HG02981 (cell line): ENCODE data around the gene DCLK1.

Source experiments
- ATAC-seq: cut with Tn5 transposase; IDR thresholded peaks from one replicate; pipeline ENCODE4 v1.9.1; 2021; ENCODE audit warnings: mild to moderate bottlenecking, moderate library complexity; ENCODE audit not compliant: unreplicated experiment

DCLK1 gene

DNA sequence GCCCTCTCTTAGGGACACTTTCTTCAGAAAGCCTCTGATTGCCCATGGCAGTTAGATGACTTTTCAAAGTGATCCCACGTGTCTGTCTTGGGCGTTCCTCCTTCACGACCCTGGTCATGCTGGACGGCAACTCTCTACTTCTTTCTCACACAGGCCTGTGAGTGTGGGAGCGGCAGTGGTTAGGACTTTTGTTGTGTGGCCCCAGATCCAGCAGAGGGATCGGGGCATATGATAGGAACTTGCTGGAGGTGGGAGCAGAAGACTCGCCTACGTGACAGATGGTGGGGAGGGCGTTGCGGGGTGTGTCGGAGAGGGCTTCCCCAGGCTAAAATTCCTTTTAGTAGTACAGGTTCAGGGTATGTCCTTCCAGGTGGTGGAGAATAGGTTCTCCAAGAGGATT lies 365.2 kb downstream of the DCLK1 start:
- no peak for ATAC-seq

GRCh38 chr13:35765366-35765765 lies 365.8 kb downstream of the DCLK1 start:
- ATAC-seq, result no peak

GRCh38 chr13:35764326-35765015 lies 366.7 kb downstream of the DCLK1 start:
- no peak for ATAC-seq

- ATAC-seq, result no peak
Measured at GRCh38 chr13:35763782-35764123, 367.4 kb downstream of the DCLK1 start.

DNA sequence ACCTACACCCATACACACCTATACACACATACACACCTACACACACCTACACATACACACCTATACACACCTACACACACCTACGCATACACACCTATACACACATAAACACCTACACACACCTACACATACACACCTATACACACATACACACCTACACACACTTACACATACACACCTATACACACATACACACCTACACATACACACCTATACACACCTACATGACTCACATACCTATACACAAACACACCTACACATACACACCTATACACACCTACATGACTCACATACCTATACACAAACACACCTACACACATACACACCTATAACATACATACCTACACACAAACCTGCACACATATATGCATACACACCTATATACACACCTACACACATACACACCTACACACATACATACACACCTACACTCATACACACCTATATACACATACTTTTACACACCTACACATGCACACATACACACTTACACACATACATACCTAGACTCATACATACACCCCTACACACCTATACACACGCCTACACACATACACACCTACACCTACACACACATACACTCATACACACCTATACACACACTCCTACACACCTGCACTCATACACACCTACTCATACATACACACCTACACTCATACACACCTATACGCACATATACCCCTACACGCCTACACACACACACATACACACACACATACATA lies 368.0 kb downstream of the DCLK1 start:
- ATAC-seq, result no peak

DNA sequence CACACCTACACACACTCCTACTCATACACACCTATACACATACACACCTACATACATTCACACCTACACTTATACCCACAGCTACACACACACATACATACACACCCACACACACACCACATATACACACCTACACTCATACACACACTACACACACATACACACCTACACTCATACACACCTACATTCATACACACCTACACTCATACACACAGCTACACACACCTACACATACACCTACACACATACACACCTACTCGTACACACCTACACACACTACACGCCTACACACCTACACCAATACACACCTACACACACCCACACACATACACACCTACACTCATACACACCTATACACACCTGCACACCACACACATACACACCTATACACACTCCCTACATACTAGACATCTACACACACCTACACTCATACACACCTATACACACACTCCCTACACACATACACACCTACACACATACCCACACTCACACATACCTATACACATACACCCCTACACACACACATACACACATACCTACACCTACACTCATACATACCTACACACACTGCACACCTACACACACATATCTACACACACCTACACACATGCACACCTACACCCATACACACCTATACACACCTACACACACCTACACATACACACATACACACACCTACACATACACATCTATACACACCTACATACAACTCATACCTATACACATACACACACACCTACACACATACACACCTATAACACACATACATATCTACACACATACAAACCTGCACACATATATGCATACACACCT lies 369.5 kb downstream of the DCLK1 start:
- ATAC-seq, result no peak

- no peak for ATAC-seq
Measured at GRCh38 chr13:35760735-35761281, 370.4 kb downstream of the DCLK1 start.

- ATAC-seq, result no peak
Measured at GRCh38 chr13:35747594-35747993, 383.6 kb downstream of the DCLK1 start.

GRCh38 chr13:35744566-35745178 lies 386.5 kb downstream of the DCLK1 start:
- no peak for ATAC-seq

GRCh38 chr13:35744144-35744543 lies 387.0 kb downstream of the DCLK1 start:
- ATAC-seq, result no peak

DNA sequence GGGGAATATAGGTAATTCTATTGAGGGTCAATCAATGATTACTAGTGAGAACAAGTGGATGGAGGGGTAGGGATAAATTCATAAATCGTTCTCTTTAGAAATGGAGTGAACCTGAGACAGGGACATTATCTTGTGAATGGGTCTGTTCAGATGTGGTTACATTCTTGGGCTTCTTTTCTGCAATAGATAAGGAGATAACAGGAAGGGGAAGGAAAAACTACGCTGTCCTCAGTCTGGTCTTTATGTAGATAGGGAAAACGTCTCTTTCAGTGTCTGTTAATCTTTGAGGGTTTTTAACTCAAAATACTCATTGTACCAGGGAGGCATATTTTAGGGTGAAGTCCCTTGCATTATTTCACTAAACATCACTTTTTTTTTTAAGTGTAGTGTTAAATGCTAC lies 388.0 kb downstream of the DCLK1 start:
- ATAC-seq, result no peak

DNA sequence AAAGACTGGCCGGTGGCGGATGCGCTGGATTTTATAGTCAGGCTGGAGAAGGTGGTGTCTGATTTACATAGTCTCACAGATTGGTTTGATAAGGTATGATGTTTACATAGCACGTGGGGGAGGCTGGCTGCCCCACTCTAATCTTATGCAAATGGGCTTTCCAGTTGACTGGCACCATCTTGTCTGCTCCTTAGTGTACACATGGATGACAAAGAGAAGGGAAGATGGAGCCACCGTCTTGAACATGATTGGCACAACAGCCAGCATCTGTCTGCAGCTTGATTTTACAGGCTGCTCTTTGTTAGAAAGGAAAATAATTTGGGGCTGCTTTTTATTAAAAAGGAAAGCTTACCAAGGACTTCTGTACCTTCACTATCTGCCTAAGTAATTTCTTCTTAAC lies 389.5 kb downstream of the DCLK1 start:
- ATAC-seq, result no peak

- ATAC-seq, result no peak
Measured at GRCh38 chr13:35736876-35737275, 394.3 kb downstream of the DCLK1 start.

DNA sequence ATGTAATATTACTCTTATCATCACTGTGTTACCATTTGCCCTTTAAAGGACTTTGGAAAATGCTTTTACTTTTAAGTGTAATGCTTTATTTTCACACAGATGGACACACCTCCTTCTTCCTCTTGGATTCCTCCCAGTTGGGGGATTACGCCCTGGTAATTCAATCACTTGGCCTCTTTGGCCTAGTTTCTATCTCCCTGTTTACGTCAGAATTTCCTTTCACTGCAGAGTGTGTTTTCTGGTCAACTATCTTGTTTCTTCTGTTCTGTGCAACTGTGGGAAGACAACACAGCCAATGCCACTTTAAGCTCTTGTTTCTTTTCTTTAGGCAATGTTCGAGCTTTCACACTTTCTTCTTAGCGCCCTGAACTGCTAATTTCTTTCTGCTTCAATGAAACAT lies 397.4 kb downstream of the DCLK1 start:
- ATAC-seq, result no peak

GRCh38 chr13:35732565-35732964 lies 398.6 kb downstream of the DCLK1 start:
- ATAC-seq, result no peak

DNA sequence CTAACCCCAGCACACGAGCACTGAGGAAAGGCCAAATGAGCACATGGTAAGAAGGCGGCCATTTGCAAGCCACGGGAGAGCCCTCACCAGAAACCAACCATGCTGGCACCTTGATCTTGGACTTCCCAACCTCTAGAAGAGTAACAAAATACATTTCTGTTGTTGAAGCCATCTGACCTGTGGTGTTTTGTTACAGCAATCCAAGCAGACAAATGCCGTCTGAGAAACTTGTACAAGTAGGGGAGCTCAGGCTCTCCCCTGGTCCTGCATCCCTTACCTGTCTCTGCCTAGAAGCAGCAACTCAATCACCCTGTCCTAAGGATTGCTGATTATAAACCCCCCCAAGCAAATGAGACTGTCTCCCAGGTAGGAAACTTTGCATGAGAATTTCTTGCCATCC lies 399.7 kb downstream of the DCLK1 start:
- ATAC-seq, result no peak

GRCh38 chr13:35729926-35730627 lies 401.1 kb downstream of the DCLK1 start:
- peak; percentile 64 for ATAC-seq

DNA sequence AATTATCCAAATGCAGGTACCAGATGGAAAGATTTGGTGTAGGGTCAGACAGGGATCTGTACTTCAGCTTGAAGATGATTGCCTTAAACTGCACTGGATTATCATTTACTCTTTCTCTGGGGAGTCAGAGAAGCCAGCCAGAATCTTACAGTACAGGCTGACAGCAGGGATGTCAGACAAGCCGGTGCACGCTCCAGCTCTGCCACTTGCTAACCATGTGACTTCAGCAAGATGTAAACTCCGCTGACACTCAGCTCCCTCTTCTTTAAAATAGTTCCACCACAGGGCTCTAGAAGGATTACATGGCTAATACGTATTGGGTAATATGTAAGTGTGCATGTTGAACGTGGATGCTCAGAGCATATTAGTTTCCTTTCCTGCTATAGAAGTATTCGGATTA lies 403.3 kb downstream of the DCLK1 start:
- no peak for ATAC-seq

DNA sequence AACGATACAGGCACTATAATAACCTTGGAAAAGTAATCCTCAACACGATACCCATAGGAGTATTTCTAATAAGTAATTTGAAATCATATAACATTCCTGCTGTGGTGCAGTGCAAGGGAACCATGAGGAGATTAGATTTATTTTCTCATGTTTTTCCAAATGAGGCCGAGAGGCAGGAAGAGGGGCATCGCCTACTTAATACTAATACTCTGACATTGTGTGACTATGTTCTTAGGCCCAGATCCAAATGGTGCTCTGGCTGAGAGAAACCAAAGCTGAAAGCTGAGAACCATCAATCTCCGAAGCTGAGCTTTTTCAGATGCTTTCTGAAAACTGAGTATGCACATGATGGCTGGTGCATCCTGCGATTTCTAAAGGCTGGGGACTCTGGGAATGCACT lies 406.7 kb downstream of the DCLK1 start:
- no peak for ATAC-seq

GRCh38 chr13:35723821-35724220 lies 407.4 kb downstream of the DCLK1 start:
- ATAC-seq, result no peak

GRCh38 chr13:35723053-35723461 lies 408.1 kb downstream of the DCLK1 start:
- no peak for ATAC-seq
